ENCODE measurements around the gene PLEKHM3. TPM values are rescaled to one million over a fixed set of nuclear protein-coding genes. Genes with fewer than 3 reads are reported as not detected.

The PLEKHM3 gene
- total and polyA plus RNA-seq, 2 of the 13 experiments (the other 11 are each of a cell fraction or from before 2014, with no cell fraction given) = 4.5 to 4.7 TPM

DNA sequence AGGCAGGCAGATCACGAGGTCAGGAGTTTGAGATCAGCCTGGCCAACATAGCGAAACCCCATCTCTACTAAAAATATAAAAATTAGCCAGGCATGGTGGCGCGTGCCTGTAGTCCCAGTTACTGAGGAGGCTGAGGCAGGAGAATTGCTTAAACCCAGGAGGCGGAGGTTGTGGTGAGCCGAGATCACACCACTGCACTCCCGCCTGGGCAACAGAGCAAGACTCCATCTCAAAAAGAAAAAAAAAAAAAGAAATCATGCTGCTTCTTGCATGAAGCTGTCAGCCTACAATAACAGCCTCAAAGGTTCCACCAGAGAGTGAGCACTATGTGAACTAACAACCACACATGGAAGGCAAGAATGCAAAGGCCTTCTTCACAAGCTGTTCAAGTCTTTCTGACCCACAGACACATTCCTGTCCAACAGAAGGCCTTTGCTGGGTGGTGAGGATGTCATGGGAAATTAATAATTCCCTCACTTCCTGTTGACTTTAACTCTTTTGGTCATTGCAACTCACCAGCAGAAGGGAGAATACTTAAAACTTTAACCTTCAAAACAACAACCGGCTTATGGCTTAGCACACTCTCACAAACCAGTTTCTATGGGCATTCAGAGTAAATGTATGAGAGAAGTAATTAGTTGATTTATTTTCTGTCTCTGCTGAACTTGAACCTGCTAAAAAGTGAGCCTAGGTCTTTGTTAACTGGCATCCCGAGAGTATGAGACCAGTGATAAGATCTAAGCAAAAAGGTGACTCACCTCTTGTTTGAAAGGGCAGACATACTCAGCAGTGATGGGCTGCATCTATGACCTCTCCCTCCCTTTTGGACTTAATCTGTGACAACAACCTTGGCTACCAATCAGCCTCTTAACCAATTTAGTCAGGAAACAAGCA lies 11.8 kb downstream of the PLEKHM3 start (continued):
- TF ChIP-seq, protein P1, sequence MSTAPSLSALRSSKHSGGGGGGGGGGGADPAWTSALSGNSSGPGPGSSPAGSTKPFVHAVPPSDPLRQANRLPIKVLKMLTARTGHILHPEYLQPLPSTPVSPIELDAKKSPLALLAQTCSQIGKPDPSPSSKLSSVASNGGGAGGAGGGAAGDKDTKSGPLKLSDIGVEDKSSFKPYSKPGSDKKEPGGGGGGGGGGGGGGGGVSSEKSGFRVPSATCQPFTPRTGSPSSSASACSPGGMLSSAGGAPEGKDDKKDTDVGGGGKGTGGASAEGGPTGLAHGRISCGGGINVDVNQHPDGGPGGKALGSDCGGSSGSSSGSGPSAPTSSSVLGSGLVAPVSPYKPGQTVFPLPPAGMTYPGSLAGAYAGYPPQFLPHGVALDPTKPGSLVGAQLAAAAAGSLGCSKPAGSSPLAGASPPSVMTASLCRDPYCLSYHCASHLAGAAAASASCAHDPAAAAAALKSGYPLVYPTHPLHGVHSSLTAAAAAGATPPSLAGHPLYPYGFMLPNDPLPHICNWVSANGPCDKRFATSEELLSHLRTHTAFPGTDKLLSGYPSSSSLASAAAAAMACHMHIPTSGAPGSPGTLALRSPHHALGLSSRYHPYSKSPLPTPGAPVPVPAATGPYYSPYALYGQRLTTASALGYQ (CRISPR knock-in tag; IDR thresholded peaks at IDR 0.05) = no peak
- TF ChIP-seq DPF2 (CRISPR knock-in tag; IDR thresholded peaks at IDR 0.05; ENCODE audit: borderline replicate concordance, low read depth) (peak; percentile 65; the same call in 1 of the 2 replicates), GATAD1 (CRISPR knock-in tag; IDR thresholded peaks at IDR 0.05) (peak; percentile 64; the same call in 1 of the 2 replicates), NCOR1 (IDR thresholded peaks at IDR 0.05; ENCODE audit: borderline replicate concordance, low read length) (peak; percentile 56; the same call in 1 of the 2 replicates), JUN (CRISPR knock-in tag; IDR thresholded peaks at IDR 0.05) (peak; percentile 85), HDAC2 (CRISPR knock-in tag; IDR thresholded peaks at IDR 0.05) (peak; percentile 72; the same call in 1 of the 2 replicates), ZBTB21 (CRISPR knock-in tag; IDR thresholded peaks at IDR 0.05) (peak; percentile 88; the same call in 1 of the 2 replicates), JUND (CRISPR knock-in tag; IDR thresholded peaks at IDR 0.05) (peak; percentile 72), ZNF12 (CRISPR knock-in tag; IDR thresholded peaks at IDR 0.05) (peak; percentile 30; the same call in 1 of the 2 replicates), KLF12 (CRISPR knock-in tag; IDR thresholded peaks at IDR 0.05; ENCODE audit: borderline replicate concordance) (no peak), MIXL1 (CRISPR knock-in tag; IDR thresholded peaks at IDR 0.05) (0 out of 2 replicates have a peak, but pooled peaks have one; percentile 23), MYC (CRISPR knock-in tag; IDR thresholded peaks at IDR 0.05; ENCODE audit: borderline replicate concordance) (no peak), FOXO1 (CRISPR knock-in tag; IDR thresholded peaks at IDR 0.05) (peak; percentile 45; the same call in 1 of the 2 replicates), CREB1 (IDR thresholded peaks at IDR 0.05) (peak; percentile 16; the same call in 1 of the 2 replicates), CREB1 (CRISPR knock-in tag; IDR thresholded peaks at IDR 0.05) (peak; percentile 59; the same call in 1 of the 2 replicates), LCORL (IDR thresholded peaks at IDR 0.05) (no peak; the same call in 1 of the 2 replicates), LCORL (CRISPR knock-in tag; IDR thresholded peaks at IDR 0.05) (0 out of 2 replicates have a peak, but pooled peaks have one; percentile 36), MAZ (IDR thresholded peaks at IDR 0.05; ENCODE audit: borderline replicate concordance, low read depth, low read length) (no peak), MAZ (CRISPR knock-in tag; IDR thresholded peaks at IDR 0.05; ENCODE audit: low read depth) (0 out of 2 replicates have a peak, but pooled peaks have one; percentile 42), JUNB (CRISPR knock-in tag; IDR thresholded peaks at IDR 0.05; ENCODE audit: borderline replicate concordance) (peak; percentile 63; the same call in 1 of the 2 replicates), ARNT2 (CRISPR knock-in tag; IDR thresholded peaks at IDR 0.05; ENCODE audit: low read depth) (no peak), ZNF121 (CRISPR knock-in tag; IDR thresholded peaks at IDR 0.05) (peak; percentile 76), NCOA2 (CRISPR knock-in tag; IDR thresholded peaks at IDR 0.05) (peak; percentile 70), HMGXB4 (CRISPR knock-in tag; IDR thresholded peaks at IDR 0.05; ENCODE audit: borderline replicate concordance in 1 of 2, low read depth in 1 of 2) (no peak)
- TF ChIP-seq, protein P2, sequence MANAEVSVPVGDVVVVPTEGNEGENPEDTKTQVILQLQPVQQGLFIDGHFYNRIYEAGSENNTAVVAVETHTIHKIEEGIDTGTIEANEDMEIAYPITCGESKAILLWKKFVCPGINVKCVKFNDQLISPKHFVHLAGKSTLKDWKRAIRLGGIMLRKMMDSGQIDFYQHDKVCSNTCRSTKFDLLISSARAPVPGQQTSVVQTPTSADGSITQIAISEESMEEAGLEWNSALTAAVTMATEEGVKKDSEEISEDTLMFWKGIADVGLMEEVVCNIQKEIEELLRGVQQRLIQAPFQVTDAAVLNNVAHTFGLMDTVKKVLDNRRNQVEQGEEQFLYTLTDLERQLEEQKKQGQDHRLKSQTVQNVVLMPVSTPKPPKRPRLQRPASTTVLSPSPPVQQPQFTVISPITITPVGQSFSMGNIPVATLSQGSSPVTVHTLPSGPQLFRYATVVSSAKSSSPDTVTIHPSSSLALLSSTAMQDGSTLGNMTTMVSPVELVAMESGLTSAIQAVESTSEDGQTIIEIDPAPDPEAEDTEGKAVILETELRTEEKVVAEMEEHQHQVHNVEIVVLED (CRISPR knock-in tag; IDR thresholded peaks at IDR 0.05; ENCODE audit: borderline replicate concordance) = 0 out of 2 replicates have a peak, but pooled peaks have one; percentile 21

Measured in HepG2 (cell line).